Measurements from ENCODE around the gene NGEF. TPM values are rescaled to one million over a fixed set of nuclear protein-coding genes. Genes with fewer than 3 reads are reported as not detected.

The NGEF gene
- total and polyA plus RNA-seq, 8 donors, result 2.6 to 30.9 (median 5.9) TPM

DNA sequence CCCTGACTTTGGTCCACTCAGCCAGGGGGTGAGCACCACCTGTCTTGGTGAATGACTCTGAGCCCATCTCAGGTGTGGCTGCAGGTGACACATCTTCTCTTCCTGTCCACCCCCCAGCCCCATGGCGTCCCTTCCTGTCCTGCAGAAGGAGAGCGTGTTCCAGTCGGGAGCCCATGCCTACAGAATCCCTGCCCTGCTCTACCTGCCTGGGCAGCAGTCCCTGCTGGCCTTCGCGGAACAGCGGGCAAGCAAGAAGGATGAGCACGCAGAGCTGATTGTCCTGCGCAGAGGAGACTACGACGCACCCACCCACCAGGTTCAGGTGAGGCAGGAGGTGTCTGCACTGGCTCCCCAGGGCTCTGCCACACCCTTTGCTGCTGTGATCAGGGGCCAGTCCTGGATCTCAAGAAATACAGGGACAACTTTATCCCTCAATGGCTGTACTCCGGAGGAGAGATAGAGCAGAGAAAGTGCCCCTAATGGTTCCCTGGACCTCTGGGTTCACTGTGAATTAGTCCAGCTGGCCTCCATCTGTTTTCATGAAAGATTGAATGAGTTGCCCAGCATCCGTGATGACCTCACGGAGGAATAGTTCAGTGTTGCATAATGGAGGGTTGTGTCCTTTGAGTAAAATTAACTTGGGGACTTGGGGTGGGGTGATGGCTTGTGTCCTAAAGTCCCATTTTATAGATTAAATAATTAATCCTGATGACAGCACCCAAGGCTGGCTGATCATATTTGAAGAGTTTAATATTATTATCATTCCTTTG lies 19.7 kb upstream of the NGEF start, which contains the start of gene NEU2:
Gene NEU2 (plus strand): TSS at position 122 of the 770 bp plus-strand sequence. CDS start 0 bp downstream, at position 122.
- DNase-seq, result no peak

DNA sequence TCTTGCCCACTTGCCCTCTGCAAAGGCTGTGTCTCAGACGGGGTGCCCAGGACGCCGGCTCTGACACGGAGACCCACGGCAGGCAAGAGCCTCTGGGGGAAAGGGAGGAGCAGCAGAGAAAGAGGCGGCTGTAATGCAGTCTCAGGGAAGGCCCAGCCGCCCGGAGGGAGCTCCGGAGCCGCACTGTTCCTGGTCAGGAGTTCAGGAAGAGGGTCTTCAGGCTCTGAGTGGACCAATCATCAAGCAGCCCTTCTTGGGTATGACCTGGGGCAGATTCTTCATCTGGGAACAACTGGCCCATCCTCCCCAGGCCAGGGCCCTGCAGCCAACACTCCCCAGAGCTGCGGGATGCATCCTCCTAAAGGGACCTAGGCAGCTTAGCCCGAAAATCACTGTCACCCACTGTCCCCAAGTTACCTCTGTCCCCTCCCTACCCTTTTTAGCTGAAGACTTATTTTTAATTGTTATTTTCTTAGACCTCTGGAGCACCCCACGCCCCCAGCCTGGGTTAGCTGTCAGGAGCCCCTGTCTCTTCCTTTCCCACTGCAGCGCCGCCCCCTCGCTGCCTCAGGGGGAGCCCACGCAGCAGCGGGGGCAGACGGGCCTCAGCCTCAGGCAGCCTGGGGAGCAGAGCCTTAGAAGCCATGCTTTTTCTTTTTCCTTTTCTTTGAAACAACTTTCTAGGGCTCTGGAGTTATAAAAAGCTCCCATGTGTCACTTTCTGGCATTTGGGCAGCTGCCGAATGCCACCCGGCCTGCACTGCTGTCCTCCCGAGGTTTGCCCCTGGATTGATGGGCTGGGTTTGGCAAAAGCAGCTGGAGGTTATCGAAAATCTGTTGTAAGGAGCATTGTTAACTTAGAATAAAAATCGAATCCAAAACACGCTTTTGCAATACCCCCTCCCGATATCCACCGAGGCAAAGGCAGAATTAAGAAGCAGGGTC lies 18.8 kb upstream of the NGEF start:
- WGBS, 5 donors, result 78 to 86% (median 85%) methylated on average over 27 of the region's 27 CpGs
- intact Hi-C loops (cut with DNase I; ENCODE audit: low total_unique reads), result no loop called here
- no peak for DNase-seq
- Histone ChIP-seq H3K4me3 (no peak overlapping the region), H3K4me1 (no peaks in the 10 kb centered on the region), H3K36me3 (no peaks in the 10 kb centered on the region), H3K27me3 (no peaks in the 10 kb centered on the region), H3K27ac (no peak overlapping the region), H3K9me3 (no peaks in the 10 kb centered on the region)
- TF ChIP-seq POLR2A (IDR thresholded peaks at IDR 0.05) (no peak), EP300 (IDR thresholded peaks at IDR 0.05) (no peak), POLR2AphosphoS5 (IDR thresholded peaks at IDR 0.05) (no peak)
- TF ChIP-seq, protein P1, sequence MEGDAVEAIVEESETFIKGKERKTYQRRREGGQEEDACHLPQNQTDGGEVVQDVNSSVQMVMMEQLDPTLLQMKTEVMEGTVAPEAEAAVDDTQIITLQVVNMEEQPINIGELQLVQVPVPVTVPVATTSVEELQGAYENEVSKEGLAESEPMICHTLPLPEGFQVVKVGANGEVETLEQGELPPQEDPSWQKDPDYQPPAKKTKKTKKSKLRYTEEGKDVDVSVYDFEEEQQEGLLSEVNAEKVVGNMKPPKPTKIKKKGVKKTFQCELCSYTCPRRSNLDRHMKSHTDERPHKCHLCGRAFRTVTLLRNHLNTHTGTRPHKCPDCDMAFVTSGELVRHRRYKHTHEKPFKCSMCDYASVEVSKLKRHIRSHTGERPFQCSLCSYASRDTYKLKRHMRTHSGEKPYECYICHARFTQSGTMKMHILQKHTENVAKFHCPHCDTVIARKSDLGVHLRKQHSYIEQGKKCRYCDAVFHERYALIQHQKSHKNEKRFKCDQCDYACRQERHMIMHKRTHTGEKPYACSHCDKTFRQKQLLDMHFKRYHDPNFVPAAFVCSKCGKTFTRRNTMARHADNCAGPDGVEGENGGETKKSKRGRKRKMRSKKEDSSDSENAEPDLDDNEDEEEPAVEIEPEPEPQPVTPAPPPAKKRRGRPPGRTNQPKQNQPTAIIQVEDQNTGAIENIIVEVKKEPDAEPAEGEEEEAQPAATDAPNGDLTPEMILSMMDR (IDR thresholded peaks at IDR 0.05), result no peak

More for the DNA sequence above, 19.7 kb upstream of the NGEF start, which contains the start of gene NEU2:
- Histone ChIP-seq H3K4me1 (no peaks in the 10 kb centered on the region), H3K9me3 (no peaks in the 10 kb centered on the region), H3K36me3 (no peaks in the 10 kb centered on the region), H3K27me3 (no peaks in the 10 kb centered on the region), H3K27ac (no peak within 1 kb of the TSS), H3K4me3 (no peak within 1 kb of the TSS)
- no peak for TF ChIP-seq POLR2A (IDR thresholded peaks at IDR 0.05)
- TF ChIP-seq EP300 (IDR thresholded peaks at IDR 0.05), result no peak
- no peak for TF ChIP-seq POLR2AphosphoS5 (IDR thresholded peaks at IDR 0.05)
- TF ChIP-seq, protein P1 (IDR thresholded peaks at IDR 0.05), result no peak
- 78 to 93% (median 92%) methylated on average over 3 to 13 of the region's 13 CpGs for WGBS, 5 donors
- intact Hi-C loops (cut with DNase I; ENCODE audit: low total_unique reads), result no loop called here

DNA sequence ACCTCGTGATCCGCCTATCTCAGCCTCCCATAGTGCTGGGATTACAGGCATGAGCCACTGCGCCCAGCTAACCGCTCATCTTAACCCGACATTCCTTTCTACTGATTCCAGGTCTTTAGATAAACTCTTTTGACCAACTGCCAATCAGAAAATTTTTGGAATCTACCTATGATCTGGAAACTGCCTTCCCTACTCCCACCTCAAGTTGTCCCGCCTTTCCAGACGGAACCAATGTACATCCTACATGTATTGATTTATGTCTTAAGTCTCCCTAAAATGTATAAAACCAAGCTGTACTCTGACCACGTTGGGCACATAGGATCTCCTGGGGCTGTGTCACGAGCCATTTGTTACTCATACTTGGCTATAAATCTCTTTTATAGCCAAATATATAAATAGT lies 16.3 kb upstream of the NGEF start:
- no peaks in the 10 kb centered on the region for H3K4me1 ChIP-seq
- no peak for DNase-seq
- TF ChIP-seq EP300 (IDR thresholded peaks at IDR 0.05) (no peak), POLR2AphosphoS5 (IDR thresholded peaks at IDR 0.05) (no peak), POLR2A (IDR thresholded peaks at IDR 0.05) (no peak)
- TF ChIP-seq, protein P1 (IDR thresholded peaks at IDR 0.05), result no peak
- intact Hi-C loops (cut with DNase I; ENCODE audit: low total_unique reads), result no loop called here
- no peaks in the 10 kb centered on the region for H3K9me3 ChIP-seq
- H3K36me3 ChIP-seq, result no peaks in the 10 kb centered on the region
- WGBS, 5 donors, result 85 to 93% (median 87%) methylated on average over 9 of the region's 9 CpGs
- no peaks in the 10 kb centered on the region for H3K27me3 ChIP-seq
- no peak overlapping the region for H3K4me3 ChIP-seq
- no peak overlapping the region for H3K27ac ChIP-seq

DNA sequence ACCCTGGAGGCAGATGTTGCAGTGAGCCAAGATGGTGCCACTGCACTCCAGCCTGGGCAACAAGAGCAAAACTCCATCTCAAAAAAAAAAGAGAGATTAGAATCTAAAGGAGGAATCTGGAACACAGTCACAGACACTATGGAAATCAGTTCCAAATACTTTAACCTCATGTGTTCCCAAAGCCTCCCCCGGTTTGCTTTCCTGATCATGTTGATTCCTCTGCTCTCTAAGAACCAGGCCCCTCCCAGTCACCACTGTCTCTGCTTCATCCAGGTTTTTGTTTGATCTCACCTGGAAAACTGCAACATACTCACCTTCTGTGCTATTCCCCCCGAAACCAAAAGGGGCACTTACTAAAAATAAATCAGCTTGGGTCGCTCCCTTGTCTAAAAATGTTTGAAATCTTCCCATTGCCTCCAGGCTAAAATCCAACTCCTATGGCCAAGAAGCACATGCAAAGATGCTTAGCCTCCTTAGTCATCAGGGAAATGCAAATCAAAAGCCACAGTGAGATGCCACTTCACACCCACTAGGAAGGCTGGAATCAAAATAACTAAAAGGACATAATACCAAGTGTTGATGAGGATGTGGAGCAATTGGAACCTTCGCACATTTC lies 13.2 kb upstream of the NGEF start:
- WGBS, 5 donors, result 71 to 87% (median 85%) methylated on average over 4 of the region's 4 CpGs
- no peaks in the 10 kb centered on the region for H3K36me3 ChIP-seq
- H3K27ac ChIP-seq, result no peak overlapping the region
- intact Hi-C loops (cut with DNase I; ENCODE audit: low total_unique reads), result no loop called here
- no peak for DNase-seq
- no peak overlapping the region for H3K4me3 ChIP-seq
- no peaks in the 10 kb centered on the region for H3K9me3 ChIP-seq
- H3K4me1 ChIP-seq, result peaks cover 0 to 5% (median 0%) of the 10 kb centered on the region in 4 donors
- TF ChIP-seq POLR2A (IDR thresholded peaks at IDR 0.05) (no peak), EP300 (IDR thresholded peaks at IDR 0.05) (no peak), POLR2AphosphoS5 (IDR thresholded peaks at IDR 0.05) (no peak)
- TF ChIP-seq, protein P1 (IDR thresholded peaks at IDR 0.05), result no peak
- no peaks in the 10 kb centered on the region for H3K27me3 ChIP-seq
